K562 (cell line): ENCODE measurements around the gene HIKESHI. TPM values are rescaled to one million over a fixed set of nuclear protein-coding genes. Genes with fewer than 3 reads are reported as not detected.

Experiments used
- DPF2 ChIP-seq: fragments of 450-650 bp; IDR thresholded peaks from 2 replicates; pipeline ENCODE4 v1.6.1; 2016
- HNRNPUL1 ChIP-seq: fragments of 200-400 bp; formaldehyde crosslinking; IDR thresholded peaks from 2 replicates; pipeline ENCODE4 v1.6.1; 2017; ENCODE audit warnings: low read length
- MAFG ChIP-seq: fragments of 450-650 bp; conservative IDR thresholded peaks from 2 replicates; pipeline ENCODE4 v1.6.1; 2016; ENCODE audit warnings: missing genetic modification characterization, missing compliant biosample characterization
- MAFK ChIP-seq: IDR thresholded peaks from 2 replicates; pipeline ENCODE4 v1.6.1; 2011; ENCODE audit warnings: low read length, improper control_type of control experiment
- MEF2D ChIP-seq: conservative IDR thresholded peaks from 2 replicates; pipeline ENCODE4 v1.6.1; 2016; ENCODE audit warnings: low read depth, missing genetic modification characterization, missing compliant biosample characterization
- RFX7 ChIP-seq: fragments of 250-450 bp; sonication (Bioruptor Pico); IDR thresholded peaks from 2 replicates; pipeline ENCODE4 v1.5.1; 2021; ENCODE audit warnings: mild to moderate bottlenecking
- RUNX1 ChIP-seq: sonication (generic); IDR thresholded peaks from 2 replicates; pipeline ENCODE4 v1.6.1; 2016; ENCODE audit warnings: antibody characterized with exemption, low read depth
- STAT6 ChIP-seq: sonication (generic); formaldehyde crosslinking; IDR thresholded peaks from 2 replicates; pipeline ENCODE4 v1.8.1; 2023; ENCODE audit warnings: mild to moderate bottlenecking, missing genetic modification reagents
- TARDBP ChIP-seq: fragments of 450-650 bp; IDR thresholded peaks from 2 replicates; pipeline ENCODE4 v1.6.1; 2016
- ZBTB17 ChIP-seq: fragments of 450-650 bp; formaldehyde crosslinking; IDR thresholded peaks from 2 replicates; pipeline ENCODE4 v1.4.0; 2020; ENCODE audit warnings: mild to moderate bottlenecking
- ZKSCAN3 ChIP-seq: fragments of 250-450 bp; sonication (Bioruptor Pico); IDR thresholded peaks from 2 replicates; pipeline ENCODE4 v1.4.0; 2020
- ZNF277 ChIP-seq: fragments of 250-450 bp; sonication (Bioruptor Pico); IDR thresholded peaks from 2 replicates; pipeline ENCODE4 v1.8.0; 2022; ENCODE audit warnings: inconsistent platforms, mild to moderate bottlenecking, moderate library complexity, borderline replicate concordance
- ZNF316 ChIP-seq: fragments of 450-650 bp; IDR thresholded peaks from 2 replicates; pipeline ENCODE4 v1.6.1; 2016
- ZNF766 ChIP-seq: fragments of 200-800 bp; sonication (Bioruptor generic); conservative IDR thresholded peaks from 2 replicates; pipeline ENCODE4 v1.6.1; 2016; ENCODE audit warnings: missing genetic modification characterization, missing compliant biosample characterization
- polyA plus RNA-seq, 8 experiments: library from polyadenylated mRNA; depleted of rRNA in 4 of 8; stranded (reverse) in 5 of 8; unstranded in 3 of 8; fragments of >200 nt; fragmentation: Nextera tagmentation in 2 of 8; fragmentation: Illumina TruSeq in 1 of 8; extraction: Ambion mirVana in 2 of 8; extraction: Trizol in 1 of 8; gene quantifications; 2 replicates each; pipeline versions ENCODE4 v1.2.1 to v1.2.3, GENCODE V29; 2011 to 2014; ENCODE audit warnings: inconsistent platforms in 1 of 8, missing spikeins in 1 of 8
- total RNA-seq, 7 experiments: library from RNA; depleted of rRNA in 6 of 7; stranded (reverse); fragments of >200 nt in 6 of 7; fragmentation: Illumina TruSeq in 2 of 7; extraction: Trizol in 2 of 7; gene quantifications; 2 replicates each; pipeline versions ENCODE4 v1.2.1 to v1.2.3, GENCODE V29; 2011 to 2021; ENCODE audit warnings: low replicate concordance in 1 of 7
- TF ChIP-seq, protein P1 (sequence below): fragments of 250-450 bp; sonication (Bioruptor Pico); IDR thresholded peaks from 2 replicates; pipeline ENCODE4 v1.9.0; 2021; ENCODE audit warnings: mild to moderate bottlenecking

Gene HIKESHI
- total and polyA plus RNA-seq, 9 of the 15 experiments (the other 6 are each of a cell fraction or from before 2014, with no cell fraction given) = 33.2 to 196 (median 62.7) TPM

DNA sequence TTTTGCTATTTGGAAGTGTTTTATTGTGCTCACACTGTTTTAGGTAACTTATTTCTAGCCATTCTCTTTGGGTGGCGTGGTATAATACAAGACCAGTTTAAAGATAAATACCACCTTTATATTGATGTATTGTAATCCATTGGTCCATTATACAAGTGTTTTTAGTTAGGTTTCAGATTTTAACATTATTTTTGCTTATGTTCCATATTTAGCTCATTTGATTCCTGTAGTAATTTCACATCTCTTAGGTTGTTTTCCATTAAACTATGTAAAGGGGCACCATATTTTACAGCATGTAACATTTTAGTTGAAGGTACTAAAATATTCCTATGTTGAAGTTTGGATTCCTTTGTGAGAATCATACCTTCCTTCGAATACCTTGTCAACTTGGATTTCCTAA lies 37.4 kb upstream of the HIKESHI start (continued):
- no peak for TF ChIP-seq ZNF277
- TF ChIP-seq ZNF766 = no peak
- TF ChIP-seq ZKSCAN3 (CRISPR knock-in tag) = no peak
- no peak for TF ChIP-seq RUNX1
- TF ChIP-seq, protein P1, sequence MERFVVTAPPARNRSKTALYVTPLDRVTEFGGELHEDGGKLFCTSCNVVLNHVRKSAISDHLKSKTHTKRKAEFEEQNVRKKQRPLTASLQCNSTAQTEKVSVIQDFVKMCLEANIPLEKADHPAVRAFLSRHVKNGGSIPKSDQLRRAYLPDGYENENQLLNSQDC (CRISPR knock-in tag) = no peak
- TF ChIP-seq HNRNPUL1 = no peak
- TF ChIP-seq MAFG (tag) = peak; percentile 74; the same call in 1 of the 2 replicates
- TF ChIP-seq ZBTB17 = no peak
- TF ChIP-seq MEF2D (tag) = no peak
- TF ChIP-seq MAFK = peak; percentile 79
- TF ChIP-seq RFX7 (CRISPR knock-in tag) = no peak
- no peak for TF ChIP-seq DPF2
- TF ChIP-seq TARDBP = no peak
- no peak for TF ChIP-seq STAT6 (CRISPR knock-in tag)
- peak; percentile 95 for TF ChIP-seq ZNF316
- TF ChIP-seq, all 486 proteins: peak for 5
